HG02678 (cell line): Measurements from ENCODE around the gene TNF.
"Not testable (repeated sequence)": the region's sequence is repeated elsewhere in the genome, so short reads cannot be mapped to it uniquely, and the experiment has no call there.

Experiments
- ATAC-seq: cut with Tn5 transposase; IDR thresholded peaks from one replicate; pipeline ENCODE4 v1.9.1; 2021; ENCODE audit warnings: mild to moderate bottlenecking, moderate library complexity; ENCODE audit not compliant: unreplicated experiment

Gene TNF

DNA sequence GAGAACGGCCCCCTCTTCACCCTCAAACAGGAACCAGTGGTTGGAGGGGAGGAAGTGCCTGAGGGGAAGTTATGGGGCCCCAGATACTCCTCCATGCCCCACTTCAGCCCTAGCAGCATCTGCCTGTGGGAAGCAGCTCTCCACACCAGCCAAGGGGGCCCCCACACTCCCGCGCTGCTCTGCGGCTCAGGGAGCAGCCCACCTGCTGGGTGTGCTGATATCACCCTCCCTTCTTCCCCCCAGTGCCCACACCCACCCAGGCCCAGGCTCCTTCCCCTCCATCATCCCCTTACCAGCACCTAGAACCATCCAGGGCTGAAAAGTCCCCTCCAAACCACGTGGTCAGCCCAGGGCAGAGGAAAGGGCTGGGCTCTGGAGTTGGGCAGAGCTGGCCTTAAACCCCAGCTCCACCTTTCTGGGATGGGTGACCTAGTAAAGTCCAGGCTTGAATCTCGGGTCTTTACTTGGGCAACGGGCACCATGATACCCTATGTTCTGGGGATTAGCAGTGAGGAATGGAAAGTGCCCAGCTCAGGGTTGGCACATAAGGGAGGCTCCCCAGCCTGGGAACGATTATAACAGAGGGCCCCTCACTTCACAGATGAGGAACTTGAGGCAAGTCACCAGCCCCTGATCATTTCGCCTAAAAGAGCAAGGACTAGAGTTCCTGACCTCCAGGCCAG is 11.4 kb downstream of the TNF start:
- ATAC-seq = no peak

DNA sequence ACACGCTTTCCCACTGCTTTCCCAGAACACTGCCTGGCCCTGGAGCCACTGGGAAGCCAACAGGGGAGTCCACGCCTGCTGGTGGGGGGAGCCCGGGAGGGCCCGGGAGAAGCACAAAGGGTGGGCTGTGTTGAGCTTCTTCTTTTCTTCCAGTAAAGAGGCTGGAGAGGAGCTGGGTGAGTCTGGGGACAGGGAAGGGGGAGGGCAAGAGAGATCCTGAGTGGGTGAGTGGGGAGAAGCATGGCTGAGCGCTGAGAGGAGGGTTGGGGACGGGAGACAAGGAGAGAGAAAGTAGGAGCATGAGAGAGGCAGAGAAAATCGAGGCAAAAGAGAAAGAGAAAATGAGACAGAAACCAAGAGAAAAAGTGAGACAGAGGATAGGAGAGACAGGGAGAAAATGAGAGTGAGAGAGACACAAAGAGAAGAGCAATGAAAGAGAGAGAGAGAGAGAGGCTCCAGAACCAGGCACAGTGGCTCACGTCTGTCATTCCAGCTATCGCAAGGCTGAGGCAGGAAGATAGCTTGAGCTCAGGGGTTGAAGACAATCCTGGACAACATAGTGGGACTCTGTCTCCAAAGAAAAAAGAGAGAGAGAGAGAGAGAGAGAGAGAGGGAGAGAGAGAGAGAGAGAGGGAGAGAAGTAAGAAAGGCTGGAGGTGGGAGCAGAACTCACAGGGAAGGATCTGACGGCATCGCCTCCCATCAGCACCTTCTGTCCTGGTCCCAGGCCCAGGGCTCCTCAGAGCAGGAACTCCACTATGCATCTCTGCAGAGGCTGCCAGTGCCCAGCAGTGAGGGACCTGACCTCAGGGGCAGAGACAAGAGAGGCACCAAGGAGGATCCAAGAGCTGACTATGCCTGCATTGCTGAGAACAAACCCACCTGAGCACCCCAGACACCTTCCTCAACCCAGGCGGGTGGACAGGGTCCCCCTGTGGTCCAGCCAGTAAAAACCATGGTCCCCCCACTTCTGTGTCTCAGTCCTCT is 12.7 kb downstream of the TNF start:
- no peak for ATAC-seq

DNA sequence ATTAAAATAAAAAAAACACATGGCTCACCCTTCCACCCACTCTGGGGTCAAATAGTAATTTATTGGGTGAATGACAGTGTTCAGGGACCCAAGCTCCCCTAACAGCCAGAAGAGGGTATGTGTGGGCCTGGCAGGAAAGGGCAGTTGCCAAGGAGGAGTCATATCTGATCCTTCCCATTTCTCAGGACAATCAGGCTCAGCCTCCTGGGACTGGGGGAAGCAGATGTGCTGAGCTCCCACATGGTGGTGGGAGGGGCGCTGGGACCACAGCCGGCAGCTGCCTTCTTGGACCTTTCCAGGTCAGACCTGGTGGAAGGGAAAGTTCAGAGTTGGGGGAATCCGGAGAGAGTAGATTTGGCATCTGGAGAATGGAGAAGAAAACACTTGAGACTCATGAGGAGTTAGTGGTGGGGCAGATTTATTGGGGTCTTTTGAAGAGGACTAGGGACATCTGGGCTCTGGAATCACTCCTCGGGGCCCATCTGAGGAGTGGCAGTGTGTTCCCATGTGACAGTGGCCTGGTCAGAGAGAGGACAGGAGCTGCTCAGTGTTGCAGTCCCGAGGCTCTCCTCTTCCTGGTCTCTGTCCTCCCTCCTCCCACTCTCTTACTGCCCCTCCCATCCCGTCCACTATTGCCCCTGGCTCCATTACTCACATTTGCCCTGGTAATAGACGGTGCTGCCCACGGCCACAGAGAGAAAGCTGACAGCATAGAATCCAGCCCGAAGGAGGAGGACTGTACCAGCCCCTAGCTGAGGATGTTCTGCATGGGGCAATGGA is 13.7 kb downstream of the TNF start:
- ATAC-seq = no peak

DNA sequence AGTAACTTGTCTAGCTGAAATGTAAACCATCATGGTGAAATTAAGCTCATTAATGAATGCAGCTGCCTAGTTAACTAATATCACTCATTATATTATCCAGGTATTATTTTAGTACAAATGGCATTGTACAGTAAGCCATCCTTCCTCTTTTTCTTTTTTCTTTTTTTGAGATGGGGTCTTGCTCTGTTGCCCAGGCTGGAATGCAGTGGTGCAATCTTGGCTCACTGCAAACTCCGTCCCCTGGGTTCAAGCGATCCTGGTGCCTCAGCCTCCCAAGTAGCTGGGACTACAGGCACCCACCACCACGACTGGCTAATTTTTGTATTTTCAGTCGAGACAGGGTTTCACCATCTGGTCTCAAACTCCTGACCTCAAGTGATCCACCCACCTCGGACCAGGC is 15.3 kb downstream of the TNF start:
- ATAC-seq = not testable (repeated sequence)

DNA sequence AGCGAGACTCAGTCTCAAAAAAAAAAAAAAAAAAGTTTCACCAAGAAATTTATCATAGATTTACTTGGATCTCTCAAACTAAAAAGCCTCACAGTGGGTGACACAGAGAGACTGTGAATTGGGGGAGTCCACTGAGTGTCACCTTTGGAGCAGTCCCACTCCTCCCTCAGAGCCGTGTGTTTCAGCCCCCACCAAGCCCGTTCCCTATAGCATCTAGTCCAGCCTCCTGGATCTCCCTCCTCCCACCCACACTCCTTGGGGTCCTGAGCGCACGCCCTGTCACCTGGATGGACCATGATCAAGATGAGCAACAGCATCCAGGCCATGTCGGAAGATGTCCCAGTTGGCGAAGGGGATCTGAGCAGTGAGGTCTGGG is 17.0 kb downstream of the TNF start:
- no peak for ATAC-seq

DNA sequence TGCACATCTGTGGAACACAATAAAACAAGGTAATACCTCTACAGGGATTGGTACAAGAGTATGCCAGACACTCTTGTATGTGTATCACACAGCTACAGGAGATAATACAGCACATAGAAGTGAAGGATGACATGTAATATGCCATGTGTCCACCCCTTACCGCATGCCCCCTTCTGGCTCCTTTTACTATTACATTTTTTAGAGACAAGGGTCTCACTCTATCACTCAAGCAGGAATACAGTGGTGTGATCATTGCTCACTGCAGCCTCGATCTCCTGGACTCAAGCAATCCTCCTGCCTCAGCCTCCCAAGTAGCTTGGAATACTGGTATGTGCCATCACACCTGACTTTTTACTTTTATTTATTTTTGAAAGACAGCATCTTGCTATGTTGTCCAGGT is 21.6 kb downstream of the TNF start:
- ATAC-seq = no peak

DNA sequence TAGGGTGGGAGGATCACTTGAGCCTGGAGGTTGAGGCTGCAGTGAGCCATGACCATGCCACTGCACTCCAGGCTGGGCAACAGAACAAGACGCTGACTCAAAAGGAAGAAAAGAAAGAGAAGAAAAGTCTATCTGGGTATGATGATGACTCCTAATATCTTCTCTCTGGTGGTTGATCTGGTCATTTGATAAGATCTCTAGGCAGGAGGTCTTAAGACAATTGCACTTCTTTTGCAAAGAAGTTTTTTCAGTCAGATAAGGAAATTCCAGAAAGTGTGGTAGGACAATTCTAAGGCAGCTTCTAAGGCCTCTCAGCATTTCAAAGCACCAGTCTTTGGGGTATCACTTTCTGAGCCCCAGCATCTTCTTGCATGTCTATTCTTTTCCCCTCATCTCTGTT is 32.0 kb downstream of the TNF start:
- no peak for ATAC-seq

DNA sequence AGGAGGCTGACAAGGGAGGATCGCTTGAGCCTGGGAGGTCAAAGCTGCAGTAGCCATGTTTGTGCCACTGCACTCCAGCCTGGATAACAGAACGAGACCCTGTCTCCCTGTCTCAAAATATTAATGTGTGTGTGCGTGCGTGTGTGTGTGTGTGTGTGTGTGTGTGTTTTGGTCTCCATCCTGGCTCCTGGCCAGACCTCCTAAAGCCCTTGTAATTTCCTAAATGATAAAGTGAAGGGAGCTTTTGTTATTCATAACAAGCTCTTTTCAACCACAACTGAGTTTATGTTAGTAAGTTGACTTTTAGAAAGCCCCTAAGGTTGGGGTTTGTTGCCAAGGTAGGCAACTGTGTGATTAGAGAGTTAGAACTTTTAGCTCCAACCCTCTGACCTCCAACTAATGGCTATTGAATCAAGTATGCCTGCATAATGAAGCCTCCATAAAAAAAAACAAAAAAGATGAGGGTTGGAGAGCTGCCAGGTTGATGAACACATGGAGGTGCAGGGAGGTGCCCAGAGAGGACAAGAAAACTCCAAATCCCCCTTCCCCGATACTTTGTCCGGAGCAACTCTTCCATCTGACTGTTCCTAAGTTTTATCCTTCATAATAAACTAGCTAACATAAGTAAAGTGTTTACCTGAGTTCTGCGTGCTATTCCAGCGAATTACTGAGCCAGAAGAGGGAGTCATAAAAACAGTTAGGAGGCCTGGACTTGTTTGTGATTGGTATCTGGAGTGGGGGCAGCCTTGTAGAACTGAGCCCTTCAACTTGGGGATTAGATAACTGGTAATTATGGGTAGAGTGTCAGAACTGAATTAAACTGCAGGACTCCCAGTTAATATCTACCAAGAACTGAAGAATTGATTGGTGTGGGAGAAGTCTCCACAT is 34.4 kb downstream of the TNF start:
- ATAC-seq = no peak

DNA sequence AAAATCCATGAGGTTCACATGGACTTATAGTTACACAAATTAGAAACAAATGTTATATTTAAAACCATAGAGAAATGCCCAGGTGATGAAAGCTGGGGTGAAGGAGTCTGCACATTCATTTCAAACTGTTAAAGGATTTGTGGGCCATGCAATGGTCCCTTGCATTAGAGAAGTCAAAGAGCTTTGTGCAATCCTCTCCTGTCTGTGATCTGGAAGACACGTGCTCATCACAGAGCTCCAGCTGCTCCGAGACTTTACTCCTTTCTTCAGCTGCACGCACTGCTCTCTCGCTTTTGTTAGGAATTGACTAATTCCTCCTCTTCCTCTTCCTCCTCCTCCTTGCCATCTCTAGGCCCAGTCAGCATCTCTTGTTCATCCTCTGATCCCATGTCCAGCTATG is 35.6 kb downstream of the TNF start:
- ATAC-seq = no peak

DNA sequence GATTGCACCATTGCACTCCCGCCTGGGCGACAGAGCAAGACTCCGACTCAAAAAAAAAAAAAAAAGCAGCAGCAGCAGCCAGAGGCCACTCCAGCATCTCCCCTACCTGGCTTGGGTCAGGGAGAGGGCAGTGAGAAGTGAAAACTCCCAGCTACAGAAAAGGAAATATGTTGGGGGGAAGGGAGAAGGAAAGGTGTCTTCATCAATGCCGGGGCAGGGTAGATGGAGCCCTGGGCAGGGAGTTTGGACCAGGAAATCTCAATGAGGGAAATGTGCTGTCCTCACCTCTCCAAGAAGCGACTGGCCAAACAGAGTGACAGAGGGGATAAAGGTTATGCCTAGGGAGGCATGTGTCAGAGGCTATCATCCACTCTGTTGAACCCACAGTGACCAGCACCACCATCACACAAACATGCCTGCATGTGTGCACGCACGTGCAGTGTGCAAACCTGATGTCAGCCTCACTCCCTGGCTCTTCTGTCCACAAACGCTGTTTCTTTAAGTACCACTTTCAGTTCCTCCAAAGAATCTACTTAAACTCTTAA is 38.8 kb downstream of the TNF start:
- no peak for ATAC-seq

DNA sequence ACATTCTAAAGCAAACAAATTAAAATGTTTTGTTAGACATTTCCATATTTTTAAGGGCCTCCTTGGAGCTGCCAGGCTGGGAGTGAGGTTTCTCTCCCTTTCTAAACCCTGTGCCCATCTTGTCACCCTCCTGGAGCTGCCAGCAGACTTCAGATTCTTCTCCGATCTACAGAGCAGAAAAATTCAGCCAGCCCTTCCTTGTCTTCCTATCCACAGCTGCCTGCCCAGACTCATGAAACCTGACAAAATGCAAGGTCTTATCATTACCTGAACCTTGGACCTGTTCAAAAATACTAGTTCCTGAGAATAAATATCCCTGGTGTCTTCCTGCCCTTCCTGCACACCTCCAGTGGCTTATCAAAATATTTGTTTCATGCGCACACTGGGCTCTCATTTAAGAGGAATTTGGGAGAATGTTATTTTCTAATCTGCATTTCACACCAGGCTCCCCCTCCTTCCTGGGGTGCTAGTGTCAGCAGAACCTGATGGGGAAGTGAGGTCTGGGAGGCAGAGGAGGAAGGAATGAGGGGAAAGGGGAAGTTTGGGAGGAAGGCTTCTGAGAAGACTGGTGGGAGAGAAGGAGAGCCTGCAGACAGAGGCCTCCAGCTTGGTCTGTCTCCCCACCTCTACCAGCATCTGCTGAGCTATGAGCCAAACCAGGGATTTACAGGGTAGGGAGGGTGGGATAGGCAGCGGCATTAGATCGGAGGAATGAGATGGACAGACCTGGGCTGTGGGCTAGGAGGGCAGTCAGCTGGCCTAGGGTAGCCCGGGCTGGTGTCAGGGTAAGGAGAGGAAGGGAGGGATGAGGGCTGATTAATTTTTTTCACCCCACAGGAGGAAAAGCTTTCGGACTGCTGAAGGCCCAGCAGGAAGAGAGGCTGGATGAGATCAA is 39.6 kb downstream of the TNF start, which contains the start of gene AIF1:
Gene AIF1 (plus strand): TSS at position 551 of the 895 bp plus-strand sequence. CDS start 96 bp downstream, at position 647.
- no peak for ATAC-seq

DNA sequence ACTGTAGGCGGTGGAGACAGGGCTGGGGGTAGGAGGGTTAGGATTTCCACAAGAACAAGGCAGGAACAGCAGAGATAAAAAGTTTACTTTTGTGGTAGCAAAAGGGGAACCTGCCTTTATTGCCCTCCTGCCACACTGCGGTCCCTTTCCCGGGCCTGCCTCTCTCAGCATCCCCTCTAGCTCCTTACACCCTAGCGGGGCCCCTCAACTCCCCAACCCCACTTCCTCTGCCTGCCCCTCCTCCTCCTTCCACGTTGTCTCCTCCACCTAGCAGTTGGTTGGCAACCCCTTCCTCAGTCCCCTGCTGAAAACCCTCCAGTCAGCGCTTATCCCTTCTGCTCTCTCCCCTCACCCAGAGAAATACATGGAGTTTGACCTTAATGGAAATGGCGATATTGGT is 40.4 kb downstream of the TNF start:
- no peak for ATAC-seq

DNA sequence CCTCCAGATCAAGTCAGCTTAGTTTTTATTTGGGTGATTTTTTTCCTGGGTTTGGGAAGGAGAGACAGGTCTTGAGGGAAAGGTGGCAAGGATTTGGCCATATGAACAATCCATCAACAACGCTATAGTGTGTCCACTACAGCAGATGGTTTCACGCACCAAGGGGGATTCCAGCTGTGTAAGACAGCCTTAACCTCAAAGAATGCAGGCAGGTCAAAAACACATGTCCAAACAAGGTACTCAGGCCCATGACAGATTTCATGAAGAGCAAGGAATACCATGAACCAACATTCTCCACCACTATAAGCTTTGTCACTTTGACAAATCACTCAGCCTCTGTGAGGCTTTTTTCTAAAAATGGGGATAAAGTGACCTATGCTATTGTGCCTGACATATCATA is 41.6 kb downstream of the TNF start:
- no peak for ATAC-seq

DNA sequence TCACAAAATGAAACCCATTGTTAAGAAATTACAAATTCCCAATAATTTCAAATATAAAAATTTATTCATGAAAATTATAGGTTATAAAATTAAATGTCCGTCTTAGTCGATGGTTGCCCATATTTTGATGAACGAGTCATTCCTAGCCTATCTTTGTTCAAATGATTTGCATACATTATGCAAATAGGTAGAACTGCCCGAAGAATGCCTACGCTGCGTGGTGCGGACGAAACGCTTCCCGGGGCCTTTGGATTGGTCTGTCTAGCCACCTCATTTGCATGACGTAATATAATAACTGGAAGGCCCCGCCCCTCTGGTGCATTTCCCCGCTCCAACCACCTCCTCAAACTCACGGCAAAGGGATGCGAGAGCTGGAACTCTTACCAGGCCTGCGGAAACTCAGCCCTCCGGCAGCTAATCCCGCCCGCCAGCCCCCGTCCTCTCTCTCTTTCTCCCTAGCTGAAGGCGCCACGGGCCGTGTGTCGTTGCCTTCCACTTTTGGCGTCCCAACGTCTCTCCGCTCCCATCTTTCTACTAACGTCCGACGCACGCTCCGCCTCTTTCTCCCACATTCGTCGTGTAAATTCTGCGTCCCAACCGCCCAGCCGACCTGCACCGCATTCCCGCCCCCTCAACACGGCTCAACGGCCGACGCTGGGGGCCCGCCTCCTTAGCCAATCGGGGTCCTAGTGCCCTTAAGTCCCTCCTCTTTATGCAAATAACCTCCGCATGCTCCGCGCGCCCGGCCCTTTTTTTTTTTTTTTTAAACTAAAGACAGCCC is 44.6 kb downstream of the TNF start:
- peak; percentile 86 for ATAC-seq

DNA sequence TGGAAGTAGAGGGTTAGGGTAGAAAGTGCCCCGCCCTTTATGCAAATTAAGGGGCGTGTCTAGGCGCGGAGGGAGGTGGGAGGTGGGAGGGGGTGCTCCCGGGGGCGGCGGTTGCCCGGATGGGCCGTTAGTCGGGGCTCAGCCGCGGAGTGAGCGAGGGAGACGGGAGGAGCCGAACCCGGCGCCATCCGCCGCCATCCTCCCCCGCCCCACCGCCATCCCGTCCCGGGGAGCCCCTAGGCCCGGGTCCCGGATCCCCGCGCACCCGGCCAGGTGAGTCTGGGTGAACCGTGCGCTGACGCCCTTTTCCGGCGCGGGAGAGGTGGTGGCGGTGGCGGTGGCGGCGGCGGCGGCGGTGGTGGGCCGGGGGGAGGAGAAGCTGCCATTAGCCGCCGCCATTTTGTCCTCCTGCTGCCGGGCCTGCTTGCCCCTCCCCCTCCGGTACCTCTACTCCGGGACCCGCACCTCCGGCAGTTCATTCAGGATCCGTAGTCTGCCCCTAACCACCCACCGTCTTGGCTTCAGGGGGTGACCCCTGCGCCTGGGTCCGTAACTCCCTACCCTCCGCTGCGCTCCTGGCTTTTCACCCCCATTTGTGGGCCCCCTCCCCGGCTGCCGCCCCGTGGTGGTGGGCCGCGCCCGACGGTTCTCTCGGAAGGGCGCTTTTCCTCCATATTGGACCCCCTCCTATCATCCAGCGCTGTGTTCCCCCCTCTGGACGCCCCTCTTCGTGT is 45.4 kb downstream of the TNF start, which contains the start of gene PRRC2A:
Gene PRRC2A (plus strand): TSS at position 130 of the 734 bp plus-strand sequence. CDS start 2,075 bp downstream, outside the sequence.
- ATAC-seq = peak; percentile 33

DNA sequence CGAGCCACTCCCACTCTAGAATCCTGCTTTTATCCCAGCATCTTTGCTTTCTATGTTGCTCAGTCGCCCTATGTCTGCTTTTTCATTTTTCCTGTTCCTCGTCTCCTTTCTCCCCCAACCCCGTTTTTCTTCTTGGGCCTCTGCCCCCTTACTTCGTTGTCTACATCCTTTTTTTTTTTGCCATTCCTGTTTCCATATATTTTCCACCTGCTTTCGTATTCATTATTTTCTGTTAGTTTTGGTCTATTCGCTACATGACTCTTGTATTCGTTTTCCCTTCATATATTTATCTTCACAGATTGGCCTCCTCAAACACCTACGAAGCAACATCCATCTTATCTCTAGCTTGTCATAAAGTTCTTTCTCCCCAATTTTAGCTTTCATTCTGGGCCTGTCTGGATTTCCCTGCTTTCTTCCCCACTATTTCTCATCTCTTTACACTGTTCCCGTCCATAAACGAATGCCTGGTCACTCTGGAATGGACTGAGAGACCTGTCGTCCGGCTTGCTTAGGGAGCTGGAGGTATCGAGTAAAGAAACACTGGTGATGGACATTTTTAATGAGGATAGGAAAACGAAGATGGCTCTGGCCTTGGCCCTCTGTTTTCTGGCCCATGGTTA is 46.1 kb downstream of the TNF start:
- no peak for ATAC-seq

DNA sequence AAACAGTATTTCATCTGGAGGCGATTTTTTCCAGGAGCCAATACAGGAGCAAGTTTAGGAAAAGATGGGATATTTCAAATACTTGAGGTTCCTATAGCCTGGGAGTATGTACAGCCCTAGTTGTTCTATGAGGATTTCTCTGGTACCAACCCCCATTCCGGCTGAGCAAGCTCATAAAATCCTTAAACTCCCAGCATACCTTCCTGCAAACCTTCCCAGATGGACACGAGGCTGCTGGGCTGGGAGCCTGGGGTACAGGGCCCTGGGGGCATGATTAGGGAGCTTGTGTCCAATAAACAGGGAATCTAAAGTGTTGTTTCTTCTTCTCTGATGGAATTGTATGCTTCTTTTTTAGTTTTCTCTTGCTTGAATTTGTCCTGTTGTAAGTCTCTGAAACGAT is 46.6 kb downstream of the TNF start:
- no peak for ATAC-seq
